Metanephros (tissue), 1 donor: ENCODE results near the gene TMEM258. TPM values are rescaled to one million over a fixed set of nuclear protein-coding genes. Genes with fewer than 3 reads are reported as not detected.

Experiments
- total RNA-seq: library from RNA; depleted of rRNA; stranded (reverse); fragments of >200 nt; gene quantifications from one replicate; pipeline ENCODE4 v1.2.3, GENCODE V29; 2014

TMEM258 gene
- total RNA-seq: 117 TPM

DNA sequence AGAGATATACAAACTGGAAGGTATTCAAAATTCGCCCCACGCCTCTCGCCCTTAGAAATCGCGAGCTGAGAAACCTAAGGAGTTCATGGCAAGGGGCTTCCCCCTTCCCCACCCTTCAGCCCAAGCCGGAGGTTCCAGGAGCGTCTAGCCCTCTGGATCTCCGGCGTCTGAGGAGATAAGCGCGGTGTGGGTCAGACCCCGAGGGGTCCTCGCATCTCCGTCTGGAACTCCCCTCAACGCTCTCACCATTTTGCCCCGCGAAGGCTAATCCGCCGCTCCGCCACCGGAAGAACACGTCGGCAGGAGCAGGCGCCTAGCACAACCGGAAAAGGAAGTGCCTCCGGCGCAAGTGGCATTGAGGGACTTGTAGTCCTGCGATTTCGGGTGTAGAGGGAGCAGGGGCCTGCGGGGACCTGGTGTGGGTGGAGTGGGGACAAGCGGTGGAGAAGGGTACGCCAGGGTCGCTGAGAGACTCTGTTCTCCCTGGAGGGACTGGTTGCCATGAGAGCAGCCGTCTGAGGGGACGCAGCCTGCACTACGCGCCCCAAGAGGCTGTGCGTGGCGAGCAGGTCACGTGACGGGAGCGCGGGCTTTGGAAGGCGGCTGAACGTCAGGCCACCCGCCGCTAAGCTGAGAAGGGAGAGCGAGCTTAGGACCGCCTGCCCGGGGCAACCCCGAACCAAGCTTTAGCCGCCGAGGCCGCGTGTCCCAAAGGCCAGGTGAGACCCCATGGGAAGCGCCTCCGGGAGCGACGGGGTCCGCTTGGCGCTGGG, at the start of gene TMEM258, which contains the start of gene FEN1:
TSS of gene TMEM258 (minus strand) at position 290 of the 773 bp plus-strand sequence. CDS start at position 249, 41 bp downstream.
TSS of gene FEN1 (plus strand) at position 602 of the 773 bp plus-strand sequence. CDS start 2,451 bp downstream, outside the sequence.

GRCh38 chr11:61827571-61828378, 35.4 kb upstream of the TMEM258 start, which contains the start of gene FADS2:
TSS of gene FADS2 (plus strand) at chr11:61828300. CDS start at chr11:61828391, 91 bp downstream.

DNA sequence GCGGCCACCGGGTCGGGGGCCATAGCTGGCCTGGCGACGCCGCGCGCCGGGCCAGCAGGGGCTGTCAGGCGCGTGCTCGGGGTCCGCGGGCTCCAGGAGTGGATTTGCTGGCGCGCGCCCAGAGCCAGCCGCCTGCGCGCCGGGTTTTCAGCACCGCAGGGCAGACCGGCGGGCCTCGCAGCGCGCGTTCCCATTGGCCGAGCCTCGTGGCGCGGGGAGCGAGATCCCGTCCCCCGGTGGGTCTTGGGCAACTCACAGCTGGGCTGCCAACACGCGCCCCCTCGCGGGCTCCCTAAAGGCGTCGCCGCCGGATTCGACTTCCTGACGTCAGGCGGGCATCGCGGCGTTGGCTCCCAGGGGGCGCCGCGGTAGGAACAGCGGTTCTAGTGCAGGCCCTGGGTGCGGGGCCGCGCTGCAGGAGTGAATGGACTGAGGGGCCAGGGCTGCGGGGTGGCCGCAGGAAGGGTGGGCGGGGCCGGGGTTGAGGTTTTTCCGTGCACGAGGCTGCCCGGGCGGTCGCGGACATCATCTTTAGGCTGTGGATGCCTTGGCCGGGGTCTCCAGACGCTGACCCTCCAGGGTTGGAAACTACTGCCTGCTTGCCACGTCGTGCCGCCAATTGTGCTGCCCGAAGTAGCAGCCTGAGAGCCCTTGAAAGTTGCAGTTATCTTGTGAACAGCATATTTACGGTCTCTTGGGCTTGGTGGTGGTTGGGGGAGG, 24.5 kb upstream of the TMEM258 start, which contains the start of gene FADS1:
TSS of gene FADS1 (minus strand) at position 268 of the 720 bp plus-strand sequence. CDS start at position 194, 74 bp downstream.

GRCh38 chr11:61752117-61752924, 40.1 kb downstream of the TMEM258 start, which contains the start of gene MYRF:
TSS of gene MYRF (plus strand) at chr11:61752636. CDS start at chr11:61752745, 109 bp downstream.

Other genes starting within 250 kb of the TMEM258 start
- gene SYT7, start 211.5 kb downstream of the TMEM258 start, total RNA-seq: 7.2 TPM
- gene DAGLA, start 112.2 kb downstream of the TMEM258 start, total RNA-seq: 3.6 TPM
- 12.7 TPM for gene MYRF, start 40.0 kb downstream of the TMEM258 start, total RNA-seq
- 22.5 TPM for gene FEN1, start 312 bp upstream of the TMEM258 start, total RNA-seq
- gene FADS1, start 24.4 kb upstream of the TMEM258 start, total RNA-seq: 25.9 TPM
- gene FADS2, start 35.7 kb upstream of the TMEM258 start, total RNA-seq: 35.3 TPM
- gene FADS3, start 98.9 kb upstream of the TMEM258 start, total RNA-seq: 17.5 TPM
- gene RAB3IL1, start 125.0 kb upstream of the TMEM258 start, total RNA-seq: 22.1 TPM
- gene BEST1, start 157.8 kb upstream of the TMEM258 start, total RNA-seq: 1.9 TPM
- 658 TPM for gene FTH1, start 175.0 kb upstream of the TMEM258 start, total RNA-seq